Measurements from ENCODE around the gene ARID1B.

ARID1B gene

DNA sequence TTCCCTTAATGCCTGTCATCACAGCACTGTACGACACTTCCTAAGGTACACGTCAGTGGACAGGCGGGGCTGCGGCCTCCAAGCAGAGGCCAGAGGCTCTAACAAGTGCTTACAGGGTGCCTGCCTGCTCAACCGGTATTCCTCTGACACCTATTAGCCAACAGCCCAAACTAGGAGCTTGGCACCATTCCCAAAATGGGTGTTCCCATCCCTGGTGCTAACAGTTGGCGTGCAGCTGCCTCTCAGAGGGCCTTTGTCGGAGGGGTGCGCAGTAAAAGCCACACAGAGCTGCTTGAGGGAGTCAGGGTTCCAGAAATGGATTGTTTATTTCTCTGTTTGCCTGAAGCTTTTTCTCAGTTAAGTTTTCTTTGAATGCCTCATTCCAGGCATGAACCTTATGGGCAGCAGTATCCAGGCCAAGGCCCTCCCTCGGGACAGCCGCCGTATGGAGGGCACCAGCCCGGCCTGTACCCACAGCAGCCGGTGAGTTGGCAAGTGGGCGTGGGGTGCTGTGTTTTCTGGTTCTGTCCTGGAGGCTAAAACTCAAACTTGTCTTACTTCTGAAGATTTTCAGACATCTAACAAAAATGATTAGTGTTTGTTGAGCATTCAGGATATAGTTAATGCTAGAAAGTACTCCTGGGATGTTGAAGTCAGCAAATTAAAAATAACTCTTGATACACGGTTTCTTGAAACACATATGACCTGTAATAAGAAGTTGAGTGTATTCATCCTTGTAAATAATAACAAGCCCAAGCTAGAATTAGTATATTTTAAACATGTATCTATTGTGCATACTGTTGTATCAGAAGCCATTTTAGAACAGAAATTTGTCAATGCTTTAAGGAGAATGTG is 421.5 kb downstream of the ARID1B start:
- Histone ChIP-seq H3K4me1 (ENCODE audit: insufficient read depth, low read length) (peaks cover under 1% of the 10 kb centered on the region; the same call in 1 of the 2 replicates), H3K27ac (ENCODE audit: low read depth, low read length) (no peak overlapping the region), H3K9me3 (ENCODE audit: insufficient read depth, low read depth, low read length) (no peaks in the 10 kb centered on the region), H3K36me3 (ENCODE audit: insufficient read depth, low read length) (peaks cover 77% of the 10 kb centered on the region), H3K9ac (ENCODE audit: low read depth, low read length) (no peak overlapping the region), H3K4me3 (ENCODE audit: low read length) (no peak overlapping the region), H3K27me3 (ENCODE audit: insufficient read depth, low read length) (no peaks in the 10 kb centered on the region)
- 96% methylated on average over 15 of the region's 15 CpGs for WGBS

DNA sequence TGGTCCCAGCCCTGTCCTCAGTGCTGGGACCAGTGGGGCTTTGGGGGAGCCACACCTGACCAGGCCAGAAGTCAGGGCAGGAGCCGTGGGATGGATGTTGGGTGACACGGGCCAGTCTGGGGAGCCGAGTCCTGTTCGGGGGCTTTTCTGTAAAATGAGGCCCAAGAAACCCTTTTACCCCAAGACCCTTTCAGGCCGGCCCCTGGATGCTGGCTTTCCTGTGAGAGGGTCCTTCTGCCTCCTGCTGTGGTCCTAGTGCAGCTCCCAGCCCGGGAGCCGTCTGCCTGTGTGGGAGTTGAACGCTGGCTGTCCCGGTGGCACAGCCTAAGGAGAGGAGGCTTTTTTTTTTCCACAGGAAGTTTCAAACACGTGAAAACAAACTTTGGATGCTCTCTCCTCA is 422.9 kb downstream of the ARID1B start:
- Histone ChIP-seq H3K27ac (ENCODE audit: low read depth, low read length) (no peak overlapping the region), H3K36me3 (ENCODE audit: insufficient read depth, low read length) (peaks cover 87% of the 10 kb centered on the region), H3K9me3 (ENCODE audit: insufficient read depth, low read depth, low read length) (no peaks in the 10 kb centered on the region), H3K4me1 (ENCODE audit: insufficient read depth, low read length) (no peaks in the 10 kb centered on the region), H3K4me3 (ENCODE audit: low read length) (no peak overlapping the region), H3K27me3 (ENCODE audit: insufficient read depth, low read length) (no peaks in the 10 kb centered on the region), H3K9ac (ENCODE audit: low read depth, low read length) (no peak overlapping the region)
- 96% methylated on average over 10 of the region's 10 CpGs for WGBS

DNA sequence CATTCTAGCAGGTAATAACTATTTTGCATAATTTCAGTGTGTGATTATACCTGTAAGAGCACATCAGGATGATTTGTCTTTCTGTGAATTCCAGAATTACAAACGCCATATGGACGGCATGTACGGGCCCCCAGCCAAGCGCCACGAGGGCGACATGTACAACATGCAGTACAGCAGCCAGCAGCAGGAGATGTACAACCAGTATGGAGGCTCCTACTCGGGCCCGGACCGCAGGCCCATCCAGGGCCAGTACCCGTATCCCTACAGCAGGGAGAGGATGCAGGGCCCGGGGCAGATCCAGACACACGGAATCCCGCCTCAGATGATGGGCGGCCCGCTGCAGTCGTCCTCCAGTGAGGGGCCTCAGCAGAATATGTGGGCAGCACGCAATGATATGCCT is 423.4 kb downstream of the ARID1B start:
- no peak overlapping the region for H3K27ac ChIP-seq (ENCODE audit: low read depth, low read length)
- WGBS: 96% methylated on average over 17 of the region's 17 CpGs

DNA sequence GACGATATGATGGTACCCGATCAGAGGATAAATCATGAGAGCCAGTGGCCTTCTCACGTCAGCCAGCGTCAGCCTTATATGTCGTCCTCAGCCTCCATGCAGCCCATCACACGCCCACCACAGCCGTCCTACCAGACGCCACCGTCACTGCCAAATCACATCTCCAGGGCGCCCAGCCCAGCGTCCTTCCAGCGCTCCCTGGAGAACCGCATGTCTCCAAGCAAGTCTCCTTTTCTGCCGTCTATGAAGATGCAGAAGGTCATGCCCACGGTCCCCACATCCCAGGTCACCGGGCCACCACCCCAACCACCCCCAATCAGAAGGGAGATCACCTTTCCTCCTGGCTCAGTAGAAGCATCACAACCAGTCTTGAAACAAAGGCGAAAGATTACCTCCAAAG is 423.9 kb downstream of the ARID1B start:
- Histone ChIP-seq H3K4me1 (ENCODE audit: insufficient read depth, low read length) (no peaks in the 10 kb centered on the region), H3K9ac (ENCODE audit: low read depth, low read length) (no peak overlapping the region), H3K36me3 (ENCODE audit: insufficient read depth, low read length) (peaks cover 90% of the 10 kb centered on the region), H3K27me3 (ENCODE audit: insufficient read depth, low read length) (no peaks in the 10 kb centered on the region), H3K27ac (ENCODE audit: low read depth, low read length) (no peak overlapping the region), H3K4me3 (ENCODE audit: low read length) (no peak overlapping the region), H3K9me3 (ENCODE audit: insufficient read depth, low read depth, low read length) (no peaks in the 10 kb centered on the region)
- 92% methylated on average over 17 of the region's 17 CpGs for WGBS

More for the DNA sequence above, 423.4 kb downstream of the ARID1B start:
- H3K4me1 ChIP-seq (ENCODE audit: insufficient read depth, low read length): no peaks in the 10 kb centered on the region
- H3K9ac ChIP-seq (ENCODE audit: low read depth, low read length): no peak overlapping the region
- H3K36me3 ChIP-seq (ENCODE audit: insufficient read depth, low read length): peaks cover 88% of the 10 kb centered on the region
- H3K9me3 ChIP-seq (ENCODE audit: insufficient read depth, low read depth, low read length): no peaks in the 10 kb centered on the region
- no peaks in the 10 kb centered on the region for H3K27me3 ChIP-seq (ENCODE audit: insufficient read depth, low read length)
- H3K4me3 ChIP-seq (ENCODE audit: low read length): no peak overlapping the region

DNA sequence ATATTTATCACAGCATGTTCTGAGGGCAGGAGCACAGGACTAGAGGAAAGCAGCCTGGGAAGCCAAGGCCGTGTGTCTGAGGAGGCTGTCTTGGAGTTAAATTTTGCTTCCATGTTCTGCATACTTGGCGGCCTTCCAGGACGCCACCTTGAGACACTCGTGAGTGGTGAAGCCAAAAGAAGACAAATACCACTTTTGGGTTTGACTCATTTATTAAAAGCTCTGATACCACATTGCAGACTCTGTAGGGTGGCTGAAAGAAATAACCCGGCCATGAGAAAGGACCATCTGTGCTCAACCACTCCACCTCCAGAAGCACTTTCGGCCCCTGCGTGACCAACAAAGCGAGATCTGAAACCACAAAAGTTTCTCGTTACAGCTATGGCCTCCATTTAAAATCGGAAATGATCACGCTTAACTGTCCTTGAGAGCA is 426.1 kb downstream of the ARID1B start:
- Histone ChIP-seq H3K9me3 (ENCODE audit: insufficient read depth, low read depth, low read length) (no peaks in the 10 kb centered on the region), H3K27me3 (ENCODE audit: insufficient read depth, low read length) (no peaks in the 10 kb centered on the region), H3K4me1 (ENCODE audit: insufficient read depth, low read length) (no peaks in the 10 kb centered on the region), H3K9ac (ENCODE audit: low read depth, low read length) (no peak overlapping the region), H3K4me3 (ENCODE audit: low read length) (no peak overlapping the region), H3K36me3 (ENCODE audit: insufficient read depth, low read length) (peaks cover 89% of the 10 kb centered on the region), H3K27ac (ENCODE audit: low read depth, low read length) (no peak overlapping the region)
- 93% methylated on average over 11 of the region's 11 CpGs for WGBS

DNA sequence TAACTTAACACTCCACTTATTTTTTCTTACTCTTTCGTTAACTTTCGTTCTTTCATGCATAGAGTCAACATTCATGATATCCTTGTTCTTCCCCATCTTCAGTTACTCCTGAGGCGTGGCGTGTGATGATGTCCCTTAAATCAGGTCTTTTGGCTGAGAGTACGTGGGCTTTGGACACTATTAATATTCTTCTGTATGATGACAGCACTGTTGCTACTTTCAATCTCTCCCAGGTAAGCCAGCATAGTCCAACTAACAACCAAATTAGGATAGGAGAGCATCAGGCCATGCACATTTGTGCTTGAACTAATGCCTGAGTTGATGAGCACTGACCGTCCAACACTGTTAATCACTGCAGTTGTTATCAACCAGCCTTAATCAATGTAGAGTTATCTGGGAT is 426.6 kb downstream of the ARID1B start:
- H3K36me3 ChIP-seq (ENCODE audit: insufficient read depth, low read length): peaks cover 86% of the 10 kb centered on the region
- no peaks in the 10 kb centered on the region for H3K9me3 ChIP-seq (ENCODE audit: insufficient read depth, low read depth, low read length)
- 98% methylated on average over 6 of the region's 6 CpGs for WGBS
- no peak overlapping the region for H3K27ac ChIP-seq (ENCODE audit: low read depth, low read length)
- H3K9ac ChIP-seq (ENCODE audit: low read depth, low read length): no peak overlapping the region
- H3K4me1 ChIP-seq (ENCODE audit: insufficient read depth, low read length): no peaks in the 10 kb centered on the region
- no peak overlapping the region for H3K4me3 ChIP-seq (ENCODE audit: low read length)
- no peaks in the 10 kb centered on the region for H3K27me3 ChIP-seq (ENCODE audit: insufficient read depth, low read length)

DNA sequence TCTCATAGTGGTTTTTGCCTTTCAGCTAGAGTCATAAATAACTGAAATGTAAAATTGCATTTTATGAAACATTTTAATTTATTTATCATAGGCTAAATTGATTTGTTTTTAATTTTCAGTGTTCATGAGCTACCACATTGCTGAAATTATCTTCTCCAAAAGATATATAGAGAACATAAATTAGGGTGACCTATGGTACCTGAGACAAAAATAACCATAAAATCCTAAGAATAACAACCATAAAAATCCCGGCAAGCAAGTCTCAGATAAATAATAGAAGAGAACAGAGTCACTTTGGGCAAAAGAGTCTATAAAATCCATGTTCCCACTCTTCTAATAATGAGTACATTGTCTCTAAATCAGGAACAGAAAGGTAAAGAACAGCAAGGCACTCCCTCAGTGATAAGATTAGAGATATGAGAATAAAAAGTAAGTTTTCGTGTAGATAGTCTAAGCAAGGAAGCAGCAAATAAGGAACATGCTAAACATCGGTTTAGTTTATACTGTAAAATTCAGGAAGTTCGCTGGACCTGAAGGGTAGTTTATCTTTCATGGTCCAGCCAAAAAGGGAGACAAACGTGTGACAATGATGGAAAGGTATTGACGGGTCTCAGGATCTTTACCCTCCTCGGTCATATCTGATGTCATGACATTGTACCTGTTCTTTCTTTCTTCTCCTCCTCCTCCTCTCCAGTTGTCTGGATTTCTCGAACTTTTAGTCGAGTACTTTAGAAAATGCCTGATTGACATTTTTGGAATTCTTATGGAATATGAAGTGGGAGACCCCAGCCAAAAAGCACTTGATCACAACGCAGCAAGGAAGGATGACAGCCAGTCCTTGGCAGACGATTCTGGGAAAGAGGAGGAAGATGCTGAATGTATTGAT is 428.5 kb downstream of the ARID1B start:
- WGBS: 95% methylated on average over 10 of the region's 11 CpGs
- no peak overlapping the region for H3K4me3 ChIP-seq (ENCODE audit: low read length)
- H3K4me1 ChIP-seq (ENCODE audit: insufficient read depth, low read length): no peaks in the 10 kb centered on the region
- no peak overlapping the region for H3K9ac ChIP-seq (ENCODE audit: low read depth, low read length)
- peaks cover 82% of the 10 kb centered on the region for H3K36me3 ChIP-seq (ENCODE audit: insufficient read depth, low read length)
- no peaks in the 10 kb centered on the region for H3K27me3 ChIP-seq (ENCODE audit: insufficient read depth, low read length)
- no peaks in the 10 kb centered on the region for H3K9me3 ChIP-seq (ENCODE audit: insufficient read depth, low read depth, low read length)
- no peak overlapping the region for H3K27ac ChIP-seq (ENCODE audit: low read depth, low read length)

DNA sequence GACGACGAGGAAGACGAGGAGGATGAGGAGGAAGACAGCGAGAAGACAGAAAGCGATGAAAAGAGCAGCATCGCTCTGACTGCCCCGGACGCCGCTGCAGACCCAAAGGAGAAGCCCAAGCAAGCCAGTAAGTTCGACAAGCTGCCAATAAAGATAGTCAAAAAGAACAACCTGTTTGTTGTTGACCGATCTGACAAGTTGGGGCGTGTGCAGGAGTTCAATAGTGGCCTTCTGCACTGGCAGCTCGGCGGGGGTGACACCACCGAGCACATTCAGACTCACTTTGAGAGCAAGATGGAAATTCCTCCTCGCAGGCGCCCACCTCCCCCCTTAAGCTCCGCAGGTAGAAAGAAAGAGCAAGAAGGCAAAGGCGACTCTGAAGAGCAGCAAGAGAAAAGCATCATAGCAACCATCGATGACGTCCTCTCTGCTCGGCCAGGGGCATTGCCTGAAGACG is 429.2 kb downstream of the ARID1B start:
- Histone ChIP-seq H3K9me3 (ENCODE audit: insufficient read depth, low read depth, low read length) (no peaks in the 10 kb centered on the region), H3K27ac (ENCODE audit: low read depth, low read length) (no peak overlapping the region), H3K9ac (ENCODE audit: low read depth, low read length) (no peak overlapping the region), H3K4me3 (ENCODE audit: low read length) (no peak overlapping the region), H3K4me1 (ENCODE audit: insufficient read depth, low read length) (no peaks in the 10 kb centered on the region), H3K27me3 (ENCODE audit: insufficient read depth, low read length) (no peaks in the 10 kb centered on the region), H3K36me3 (ENCODE audit: insufficient read depth, low read length) (peaks cover 75% of the 10 kb centered on the region)
- WGBS: 96% methylated on average over 23 of the region's 23 CpGs

DNA sequence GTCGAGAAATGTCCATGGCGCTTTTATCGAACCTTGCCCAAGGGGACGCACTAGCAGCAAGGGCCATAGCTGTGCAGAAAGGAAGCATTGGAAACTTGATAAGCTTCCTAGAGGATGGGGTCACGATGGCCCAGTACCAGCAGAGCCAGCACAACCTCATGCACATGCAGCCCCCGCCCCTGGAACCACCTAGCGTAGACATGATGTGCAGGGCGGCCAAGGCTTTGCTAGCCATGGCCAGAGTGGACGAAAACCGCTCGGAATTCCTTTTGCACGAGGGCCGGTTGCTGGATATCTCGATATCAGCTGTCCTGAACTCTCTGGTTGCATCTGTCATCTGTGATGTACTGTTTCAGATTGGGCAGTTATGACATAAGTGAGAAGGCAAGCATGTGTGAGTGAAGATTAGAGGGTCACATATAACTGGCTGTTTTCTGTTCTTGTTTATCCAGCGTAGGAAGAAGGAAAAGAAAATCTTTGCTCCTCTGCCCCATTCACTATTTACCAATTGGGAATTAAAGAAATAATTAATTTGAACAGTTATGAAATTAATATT is 430.4 kb downstream of the ARID1B start:
- Histone ChIP-seq H3K9ac (ENCODE audit: low read depth, low read length) (no peak overlapping the region), H3K4me3 (ENCODE audit: low read length) (no peak overlapping the region), H3K4me1 (ENCODE audit: insufficient read depth, low read length) (no peaks in the 10 kb centered on the region), H3K27ac (ENCODE audit: low read depth, low read length) (no peak overlapping the region), H3K27me3 (ENCODE audit: insufficient read depth, low read length) (no peaks in the 10 kb centered on the region), H3K36me3 (ENCODE audit: insufficient read depth, low read length) (peaks cover 64% of the 10 kb centered on the region), H3K9me3 (ENCODE audit: insufficient read depth, low read depth, low read length) (no peaks in the 10 kb centered on the region)
- 95% methylated on average over 14 of the region's 15 CpGs for WGBS

DNA sequence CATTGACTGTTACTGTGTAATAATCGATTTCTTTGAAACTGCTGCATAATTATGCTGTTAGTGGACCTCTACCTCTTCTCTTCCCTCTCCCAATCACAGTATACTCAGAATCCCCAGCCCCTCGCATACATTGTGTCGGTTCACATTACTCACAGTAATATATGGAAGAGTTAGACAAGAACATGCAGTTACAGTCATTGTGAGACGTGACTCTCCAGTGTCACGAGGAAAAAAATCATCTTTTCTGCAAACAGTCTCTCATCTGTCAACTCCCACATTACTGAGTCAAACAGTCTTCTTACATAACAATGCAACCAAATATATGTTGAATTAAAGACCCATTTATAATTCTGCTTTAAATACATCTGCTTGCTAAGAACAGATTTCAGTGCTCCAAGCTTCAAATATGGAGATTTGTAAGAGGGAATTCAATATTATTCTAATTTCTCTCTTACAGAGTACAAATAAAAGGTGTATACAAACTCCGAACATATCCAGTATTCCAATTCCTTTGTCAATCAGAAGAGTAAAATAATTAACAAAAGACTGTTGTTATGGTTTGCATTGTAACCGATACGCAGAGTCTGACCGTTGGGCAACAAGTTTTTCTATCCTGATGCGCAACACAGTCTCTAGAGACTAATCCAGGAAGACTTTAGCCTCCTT is 432.8 kb downstream of the ARID1B start:
- Histone ChIP-seq H3K4me3 (ENCODE audit: low read length) (no peak overlapping the region), H3K27me3 (ENCODE audit: insufficient read depth, low read length) (no peaks in the 10 kb centered on the region), H3K9me3 (ENCODE audit: insufficient read depth, low read depth, low read length) (no peaks in the 10 kb centered on the region), H3K36me3 (ENCODE audit: insufficient read depth, low read length) (peaks cover 43% of the 10 kb centered on the region), H3K9ac (ENCODE audit: low read depth, low read length) (no peak overlapping the region), H3K27ac (ENCODE audit: low read depth, low read length) (no peak overlapping the region), H3K4me1 (ENCODE audit: insufficient read depth, low read length) (no peaks in the 10 kb centered on the region)
- 96% methylated on average over 9 of the region's 10 CpGs for WGBS

All from HUES64 (cell line).